ENCODE data around the gene KLF15.

The KLF15 gene

DNA sequence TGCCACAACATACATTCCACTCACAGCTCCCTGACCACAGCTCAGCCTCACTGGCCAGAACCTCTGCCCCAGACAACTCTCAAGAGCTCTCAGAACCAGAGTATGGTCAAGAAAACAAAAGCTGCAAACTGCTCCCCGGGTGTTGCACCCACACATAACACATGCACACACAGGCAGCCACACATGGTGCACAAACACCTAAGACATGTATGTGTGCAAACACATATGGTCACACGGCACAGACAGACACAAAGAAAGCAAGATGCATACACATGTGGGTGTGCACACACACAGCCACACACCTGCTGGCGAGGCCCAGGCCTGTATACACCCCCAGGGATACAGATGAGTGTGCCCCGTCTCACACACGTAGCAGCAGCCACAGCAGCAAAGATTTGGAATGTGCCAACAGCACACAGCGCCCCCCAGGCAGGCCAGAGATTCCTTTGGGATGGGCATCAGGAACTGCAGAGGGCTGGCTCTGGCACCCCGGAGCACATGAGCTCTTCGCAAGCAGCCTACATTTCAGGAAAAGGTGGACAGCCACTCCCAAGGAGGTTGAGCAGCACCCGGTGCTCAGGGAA is 6.6 kb downstream of the KLF15 start:
- no peak overlapping the region for H3K27ac Mint-ChIP-seq
- H3K4me3 Mint-ChIP-seq = no peak overlapping the region
- H3K36me3 Mint-ChIP-seq = no peaks in the 10 kb centered on the region
- H3K9me3 Mint-ChIP-seq = no peaks in the 10 kb centered on the region
- DNase-seq (ENCODE audit: low spot score in 2 of 2) (no peak), ATAC-seq (ENCODE audit: low read depth) (no peak)
- no peaks in the 10 kb centered on the region for H3K4me1 Mint-ChIP-seq
- H3K27me3 Mint-ChIP-seq = peaks cover 10% of the 10 kb centered on the region

DNA sequence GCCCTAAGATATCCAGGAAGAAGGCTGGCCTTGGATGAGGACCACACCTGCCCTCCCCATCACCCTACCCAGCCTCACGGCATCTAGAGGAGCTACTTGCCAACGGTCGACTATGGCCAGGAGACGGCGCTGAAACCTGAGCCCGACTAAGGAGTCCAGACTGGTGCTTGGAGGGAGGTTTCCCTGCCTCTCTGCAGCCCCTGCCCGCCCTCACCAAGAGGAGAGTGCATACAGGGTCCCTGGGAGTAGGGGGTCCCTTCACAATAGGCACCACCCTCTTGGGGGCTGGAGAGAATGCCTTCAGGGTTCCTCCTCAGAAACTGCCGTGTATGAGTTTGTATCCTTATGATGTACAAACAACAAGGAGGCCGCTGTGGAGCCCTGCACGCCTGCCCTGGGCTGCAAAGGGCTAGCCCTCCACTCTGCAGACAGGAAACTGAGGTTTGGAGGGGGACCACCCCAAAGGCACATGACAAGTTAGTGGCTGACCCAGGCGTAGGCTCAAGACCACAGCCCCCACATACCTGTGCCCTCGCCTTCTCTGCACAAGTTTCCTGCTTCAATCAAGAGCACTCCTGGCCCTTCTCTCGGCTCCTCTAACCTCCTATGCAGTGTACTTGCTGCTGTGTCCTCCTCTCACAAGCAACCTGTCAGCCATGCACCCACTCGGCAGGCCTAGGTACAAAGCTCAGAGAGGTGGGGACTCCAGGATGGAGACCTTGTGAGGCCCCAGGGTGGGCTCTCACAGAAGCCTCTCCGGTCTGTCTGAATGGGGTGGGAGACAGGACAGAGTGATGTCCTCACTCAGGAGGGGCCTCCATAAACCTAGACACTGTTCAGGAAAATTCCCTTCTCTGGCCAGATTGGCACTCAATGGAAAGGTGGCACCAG is 7.4 kb downstream of the KLF15 start:
- H3K4me1 Mint-ChIP-seq = no peaks in the 10 kb centered on the region
- no peak overlapping the region for H3K4me3 Mint-ChIP-seq
- H3K27ac Mint-ChIP-seq = no peak overlapping the region

DNA sequence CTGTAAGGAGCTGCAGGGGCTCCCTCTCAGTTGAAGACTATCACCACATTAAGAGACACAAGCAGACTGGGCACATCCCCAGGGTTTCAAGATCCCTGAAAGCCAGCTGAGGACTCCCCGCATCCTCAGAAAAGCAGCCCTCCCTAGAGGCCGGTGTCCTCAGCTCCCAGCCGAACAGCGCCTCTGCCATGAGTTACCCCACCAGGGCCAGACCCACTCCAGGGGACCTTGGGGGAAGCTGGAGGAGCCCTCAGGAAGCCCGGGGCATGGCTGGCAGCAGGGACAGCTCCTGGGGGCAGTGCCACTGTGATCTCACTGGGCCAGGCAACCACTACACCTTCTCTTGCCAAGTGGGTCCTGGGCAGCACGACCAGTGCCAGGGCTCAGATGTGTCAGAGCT is 8.1 kb downstream of the KLF15 start:
- ATAC-seq (ENCODE audit: low read depth) = no peak
- H3K4me3 Mint-ChIP-seq = no peak overlapping the region
- peaks cover 1% of the 10 kb centered on the region for H3K9me3 Mint-ChIP-seq
- H3K36me3 Mint-ChIP-seq = peaks cover 1% of the 10 kb centered on the region
- H3K27me3 Mint-ChIP-seq = peaks cover 11% of the 10 kb centered on the region
- no peak overlapping the region for H3K27ac Mint-ChIP-seq
- DNase-seq (ENCODE audit: low spot score in 2 of 2) = no peak
- no peaks in the 10 kb centered on the region for H3K4me1 Mint-ChIP-seq

More for the DNA sequence above, 7.4 kb downstream of the KLF15 start:
- Mint-ChIP-seq H3K36me3 (peaks cover 1% of the 10 kb centered on the region), H3K27me3 (peaks cover 11% of the 10 kb centered on the region), H3K9me3 (peaks cover 1% of the 10 kb centered on the region)
- DNase-seq (ENCODE audit: low spot score in 2 of 2) = no peak
- ATAC-seq (ENCODE audit: low read depth) = no peak

DNA sequence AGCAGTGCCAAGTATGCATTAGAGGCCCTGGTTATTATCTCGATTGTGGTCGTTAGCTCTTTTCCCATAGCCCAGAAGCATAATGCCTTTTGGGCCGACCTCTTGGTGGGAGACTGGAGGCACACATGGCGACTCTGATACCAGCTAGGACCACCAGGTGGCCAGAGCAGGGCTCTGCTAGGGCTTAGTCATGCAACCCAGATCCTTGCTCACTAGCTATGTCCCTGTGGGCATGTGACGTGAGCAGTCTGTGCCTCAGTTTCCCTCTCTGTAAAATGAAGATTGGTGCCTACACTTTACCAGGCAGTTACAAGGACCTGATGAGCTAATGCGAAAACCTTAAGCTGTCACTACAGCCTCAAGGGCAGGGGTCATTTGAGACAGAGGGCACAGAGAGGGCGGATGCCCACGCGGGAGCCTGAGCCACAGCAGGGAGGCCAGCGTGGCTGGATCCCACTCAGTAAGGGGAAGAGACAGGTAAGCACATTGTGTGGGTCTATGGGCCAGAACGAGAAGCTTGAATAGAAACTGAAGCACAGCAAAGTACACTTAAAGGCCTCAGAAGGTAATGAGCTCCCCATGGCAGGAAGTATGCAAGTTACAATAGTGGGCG is 8.8 kb downstream of the KLF15 start:
- Mint-ChIP-seq H3K36me3 (peaks cover 1% of the 10 kb centered on the region), H3K27ac (no peak overlapping the region), H3K27me3 (peaks cover 9% of the 10 kb centered on the region), H3K9me3 (peaks cover 1% of the 10 kb centered on the region), H3K4me3 (no peak overlapping the region), H3K4me1 (no peaks in the 10 kb centered on the region)
- no peak for DNase-seq (ENCODE audit: low spot score in 2 of 2)
- no peak for ATAC-seq (ENCODE audit: low read depth)

DNA sequence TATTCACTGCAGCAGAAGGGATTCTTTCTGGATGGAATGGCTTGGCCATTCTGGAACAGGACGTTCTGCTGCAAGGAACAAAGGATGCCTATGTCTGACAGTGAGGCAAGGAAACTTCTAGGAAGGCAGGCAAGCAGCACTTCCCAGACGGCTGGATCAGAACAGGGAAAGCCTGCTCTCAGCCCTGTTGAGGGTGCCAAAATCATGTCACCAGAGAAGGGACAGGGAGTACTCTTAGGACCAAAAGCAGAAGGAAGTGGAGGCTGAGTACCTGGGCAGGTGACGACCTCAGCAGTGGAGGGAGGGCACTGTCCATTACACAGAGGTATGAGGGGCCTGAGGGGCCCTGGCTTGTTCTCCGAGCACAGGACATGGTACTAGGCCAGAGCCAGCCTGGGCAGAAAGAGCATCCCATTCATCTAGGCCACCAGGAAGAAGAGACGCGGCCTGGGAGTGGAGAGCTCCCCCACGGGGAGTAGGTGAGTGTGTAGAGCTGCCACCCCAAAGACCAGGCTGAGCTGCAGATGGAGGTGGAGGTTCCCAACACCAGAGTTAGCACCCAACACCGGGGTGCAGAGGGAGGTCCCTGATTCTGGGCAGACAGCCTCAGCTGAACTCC is 9.6 kb downstream of the KLF15 start:
- H3K9me3 Mint-ChIP-seq = peaks cover 1% of the 10 kb centered on the region
- peaks cover 1% of the 10 kb centered on the region for H3K36me3 Mint-ChIP-seq
- H3K4me3 Mint-ChIP-seq = no peak overlapping the region
- DNase-seq (ENCODE audit: low spot score in 2 of 2) = no peak
- H3K27ac Mint-ChIP-seq = no peak overlapping the region
- peaks cover 9% of the 10 kb centered on the region for H3K27me3 Mint-ChIP-seq
- H3K4me1 Mint-ChIP-seq = no peaks in the 10 kb centered on the region
- ATAC-seq (ENCODE audit: low read depth) = no peak

DNA sequence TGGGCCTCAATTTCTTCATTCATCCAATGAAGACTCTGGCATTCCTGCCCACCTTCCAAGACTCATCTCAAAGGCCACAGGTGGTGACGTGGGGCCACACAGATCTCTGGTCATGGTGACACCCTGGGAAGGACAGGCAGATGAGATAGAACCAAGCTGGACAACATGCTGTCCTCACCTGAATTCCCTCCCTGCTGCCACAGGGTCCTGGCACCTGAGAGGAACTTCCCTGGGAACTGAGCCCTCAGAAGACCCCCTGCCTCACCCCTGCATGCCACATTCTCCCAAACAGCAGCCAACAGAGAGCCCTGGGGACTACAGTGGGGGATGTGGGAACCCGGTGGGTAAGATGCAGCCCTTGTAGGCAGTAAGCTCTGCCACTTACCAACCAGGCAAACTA is 10.7 kb downstream of the KLF15 start:
- peaks cover 13% of the 10 kb centered on the region for H3K27me3 Mint-ChIP-seq
- DNase-seq (ENCODE audit: low spot score in 2 of 2) (no peak), ATAC-seq (ENCODE audit: low read depth) (no peak)
- no peak overlapping the region for H3K27ac Mint-ChIP-seq
- no peak overlapping the region for H3K4me3 Mint-ChIP-seq
- peaks cover 1% of the 10 kb centered on the region for H3K9me3 Mint-ChIP-seq
- no peaks in the 10 kb centered on the region for H3K4me1 Mint-ChIP-seq
- peaks cover 1% of the 10 kb centered on the region for H3K36me3 Mint-ChIP-seq

DNA sequence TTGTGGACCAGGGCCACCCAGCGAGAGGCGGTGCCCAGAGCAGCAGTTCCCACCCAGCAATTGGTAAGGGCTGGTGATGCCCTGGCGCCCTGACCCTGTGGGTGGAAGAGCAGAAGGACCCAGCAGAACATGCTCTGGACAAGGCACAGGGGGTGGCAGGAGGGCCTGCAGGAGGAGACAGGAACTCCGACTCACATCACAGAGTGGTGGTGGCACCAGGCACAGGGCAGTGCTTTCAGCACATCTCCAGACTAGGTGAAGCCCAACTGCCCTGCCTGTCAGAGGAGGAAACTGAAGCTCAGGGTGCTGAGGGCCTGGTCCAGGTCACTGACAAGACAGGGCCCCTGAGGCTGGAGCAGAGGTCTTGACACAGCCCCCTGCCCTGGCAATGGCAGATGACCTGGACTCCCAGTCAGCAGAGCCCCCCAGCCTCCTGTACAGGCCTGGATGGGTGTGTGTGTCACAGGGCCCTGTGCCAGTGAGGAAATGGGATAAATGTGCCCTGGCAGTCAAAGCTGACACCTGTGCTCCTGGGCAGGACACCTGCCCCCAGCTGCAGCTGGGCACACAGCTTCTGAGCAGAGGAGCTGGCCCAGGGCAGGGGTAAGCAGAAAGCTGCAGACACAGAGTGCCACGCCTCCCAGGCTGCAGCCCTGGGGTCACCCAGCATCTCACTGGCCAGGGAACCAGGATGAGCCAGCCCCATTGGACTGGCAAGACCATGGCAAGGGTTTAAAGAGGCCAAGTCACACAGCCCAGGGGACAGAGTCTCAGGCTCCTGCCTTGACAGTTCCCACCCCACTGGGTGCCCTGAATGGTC is 11.4 kb downstream of the KLF15 start:
- no peaks in the 10 kb centered on the region for H3K4me1 Mint-ChIP-seq
- peaks cover 1% of the 10 kb centered on the region for H3K36me3 Mint-ChIP-seq
- no peak overlapping the region for H3K4me3 Mint-ChIP-seq
- H3K27ac Mint-ChIP-seq = no peak overlapping the region
- H3K9me3 Mint-ChIP-seq = peaks cover 1% of the 10 kb centered on the region
- DNase-seq (ENCODE audit: low spot score in 2 of 2) (no peak), ATAC-seq (ENCODE audit: low read depth) (no peak)
- peaks cover 15% of the 10 kb centered on the region for H3K27me3 Mint-ChIP-seq

DNA sequence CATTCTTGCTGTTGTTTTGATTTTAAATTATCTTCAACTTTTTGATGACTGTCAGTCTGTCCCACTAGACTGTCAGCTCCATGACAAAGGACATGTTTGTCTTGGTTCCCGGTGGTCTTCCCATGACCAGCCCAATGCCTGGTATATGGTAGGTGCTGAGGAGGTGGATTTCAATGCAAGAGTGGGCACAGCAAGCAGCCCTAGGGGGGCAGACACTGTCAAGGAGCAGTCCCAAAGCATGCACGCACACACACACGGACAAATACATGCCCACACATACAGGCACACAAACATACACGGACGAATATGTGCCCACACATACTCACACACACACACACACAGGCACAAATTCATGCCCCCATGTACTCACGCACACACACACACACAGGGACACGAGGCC is 12.0 kb downstream of the KLF15 start:
- Mint-ChIP-seq H3K4me1 (no peaks in the 10 kb centered on the region), H3K9me3 (peaks cover 1% of the 10 kb centered on the region), H3K36me3 (peaks cover 1% of the 10 kb centered on the region), H3K4me3 (no peak overlapping the region), H3K27me3 (peaks cover 15% of the 10 kb centered on the region), H3K27ac (no peak overlapping the region)
- ATAC-seq (ENCODE audit: low read depth) (no peak), DNase-seq (ENCODE audit: low spot score in 2 of 2) (no peak)

DNA sequence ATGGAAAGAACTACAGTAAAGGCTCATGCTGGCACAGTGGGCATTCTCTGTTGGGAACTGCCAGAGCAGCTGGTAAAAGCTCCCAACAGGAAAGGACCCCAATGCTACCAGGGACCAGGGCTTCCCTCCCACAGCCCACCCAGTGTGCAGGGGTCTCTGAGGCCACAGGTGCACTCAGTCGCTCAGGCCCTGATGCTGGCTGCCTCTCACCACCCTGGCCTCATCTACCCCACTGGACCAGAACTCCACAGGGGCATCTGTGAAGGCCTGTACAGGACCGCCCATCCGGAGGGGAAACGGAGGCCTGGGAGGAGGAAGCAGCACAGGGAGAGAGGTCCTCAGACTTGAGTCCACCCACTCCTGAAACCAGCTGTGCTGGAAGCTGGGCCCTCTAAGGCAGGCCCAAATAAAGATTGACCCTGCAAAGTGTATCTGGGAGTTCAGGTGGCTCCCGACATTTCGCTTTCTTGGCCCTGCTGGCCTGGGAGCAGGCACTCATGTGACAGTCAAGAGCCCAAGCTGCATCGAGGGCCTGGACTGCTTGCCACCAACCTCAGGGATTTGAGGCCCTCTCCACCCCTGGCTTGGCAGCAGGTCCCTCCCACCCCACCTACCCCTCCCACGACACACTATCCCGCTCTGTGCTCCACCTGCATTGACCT is 12.7 kb downstream of the KLF15 start:
- Mint-ChIP-seq H3K4me3 (no peak overlapping the region), H3K27ac (no peak overlapping the region), H3K36me3 (peaks cover 1% of the 10 kb centered on the region), H3K4me1 (no peaks in the 10 kb centered on the region), H3K27me3 (peaks cover 17% of the 10 kb centered on the region), H3K9me3 (peaks cover 1% of the 10 kb centered on the region)
- ATAC-seq (ENCODE audit: low read depth) = no peak
- DNase-seq (ENCODE audit: low spot score in 2 of 2) = no peak

DNA sequence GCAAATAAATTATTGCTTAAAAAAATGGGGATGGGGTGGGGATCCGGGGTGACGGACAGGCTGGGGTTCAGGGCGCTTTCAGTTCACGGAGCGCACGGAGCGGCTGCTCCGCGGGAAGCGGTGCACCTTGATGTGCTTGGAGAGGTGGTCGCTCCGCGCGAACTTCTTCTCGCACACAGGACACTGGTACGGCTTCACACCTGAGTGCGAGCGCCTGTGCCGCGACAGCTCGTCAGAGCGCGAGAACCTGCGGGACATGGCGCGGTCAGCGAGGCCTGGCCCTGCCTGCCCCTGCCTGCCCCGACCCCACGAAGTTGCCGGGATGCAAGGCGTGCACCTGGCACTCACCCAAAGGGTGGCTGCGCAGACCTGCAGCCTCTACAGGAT is 13.6 kb downstream of the KLF15 start:
- Mint-ChIP-seq H3K27ac (no peak overlapping the region), H3K27me3 (peaks cover 19% of the 10 kb centered on the region), H3K9me3 (peaks cover 1% of the 10 kb centered on the region), H3K36me3 (peaks cover 1% of the 10 kb centered on the region), H3K4me3 (no peak overlapping the region), H3K4me1 (no peaks in the 10 kb centered on the region)
- DNase-seq (ENCODE audit: low spot score in 2 of 2) = no peak
- no peak for ATAC-seq (ENCODE audit: low read depth)

DNA sequence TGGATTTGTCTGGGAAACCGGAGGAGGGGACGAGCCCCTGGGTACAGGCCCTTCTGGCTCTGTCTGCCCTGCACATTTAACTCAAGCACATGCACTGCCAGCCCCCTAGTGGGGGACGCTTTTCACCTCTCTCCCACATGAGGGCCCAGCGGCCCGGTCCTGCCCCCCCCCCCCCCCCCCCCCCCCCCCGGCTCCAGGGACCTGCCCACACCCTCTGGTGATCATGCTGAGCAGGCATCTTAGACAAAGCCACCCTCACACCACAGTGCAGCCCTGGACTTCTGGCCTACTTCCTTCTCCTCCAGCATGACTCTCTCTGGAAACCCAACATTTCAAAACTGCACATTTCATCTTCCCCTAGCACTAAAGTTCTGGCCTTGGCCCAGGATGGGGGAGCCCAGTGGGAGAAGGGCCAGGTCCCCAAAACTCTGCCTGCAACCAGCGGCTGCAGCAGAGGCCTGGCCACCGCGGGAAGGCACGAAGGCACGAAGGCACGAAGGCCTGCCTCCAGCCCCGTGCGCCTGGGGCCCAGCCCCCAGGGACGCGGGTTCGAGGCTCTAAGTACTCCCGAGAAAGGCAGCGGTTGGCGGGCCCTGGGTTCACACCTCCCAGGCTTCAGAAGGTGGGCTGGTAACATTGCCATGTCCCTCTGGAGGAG is 14.1 kb downstream of the KLF15 start:
- no peak overlapping the region for H3K4me3 Mint-ChIP-seq
- H3K27ac Mint-ChIP-seq = no peak overlapping the region
- peaks cover 19% of the 10 kb centered on the region for H3K27me3 Mint-ChIP-seq
- H3K9me3 Mint-ChIP-seq = peaks cover 1% of the 10 kb centered on the region
- no peaks in the 10 kb centered on the region for H3K4me1 Mint-ChIP-seq
- no peak for DNase-seq (ENCODE audit: low spot score in 2 of 2)
- ATAC-seq (ENCODE audit: low read depth) = no peak
- peaks cover 1% of the 10 kb centered on the region for H3K36me3 Mint-ChIP-seq

DNA sequence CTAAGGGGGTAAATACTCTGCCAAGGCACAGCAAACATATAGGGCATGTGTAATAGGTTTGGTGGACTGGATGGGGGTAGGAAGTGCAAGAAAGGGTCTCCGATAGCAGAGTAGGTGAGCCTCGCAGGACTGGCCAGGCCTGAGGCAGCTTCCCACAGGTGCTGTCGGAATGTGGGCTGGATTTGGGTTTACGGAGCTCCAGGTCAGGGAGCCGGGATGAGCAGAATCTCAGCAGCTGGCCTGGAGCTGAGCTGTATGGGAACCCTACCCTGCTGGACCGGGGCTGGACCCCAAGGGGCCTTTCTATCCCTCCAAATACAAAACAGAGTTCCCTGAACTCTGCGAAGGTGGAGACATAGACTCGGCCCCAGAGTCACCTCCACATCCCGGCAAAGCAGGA is 15.0 kb downstream of the KLF15 start:
- Mint-ChIP-seq H3K4me3 (no peak overlapping the region), H3K4me1 (no peaks in the 10 kb centered on the region), H3K9me3 (peaks cover 1% of the 10 kb centered on the region), H3K36me3 (peaks cover 1% of the 10 kb centered on the region), H3K27ac (no peak overlapping the region), H3K27me3 (peaks cover 14% of the 10 kb centered on the region)
- no peak for DNase-seq (ENCODE audit: low spot score in 2 of 2)
- no peak for ATAC-seq (ENCODE audit: low read depth)

DNA sequence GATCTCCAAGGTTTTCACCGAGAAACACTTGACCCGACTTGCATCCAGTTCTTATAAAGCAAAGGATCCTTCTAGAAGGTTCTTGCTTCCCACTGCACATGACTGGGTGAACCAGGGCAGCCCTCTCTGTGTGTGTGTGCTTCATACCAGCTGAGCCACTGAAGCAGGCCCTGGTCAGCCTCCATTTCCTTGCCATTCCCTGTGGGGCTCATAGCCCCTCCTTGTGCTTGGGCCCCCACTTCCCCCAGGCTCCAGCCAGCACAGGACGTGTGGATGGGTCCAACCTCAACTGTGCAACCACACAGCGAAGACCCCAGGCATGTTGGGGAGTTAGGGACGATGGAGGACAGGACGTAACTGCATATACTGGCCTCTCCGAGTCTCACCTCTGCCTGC is 15.5 kb downstream of the KLF15 start:
- Mint-ChIP-seq H3K27me3 (peaks cover 14% of the 10 kb centered on the region), H3K4me3 (no peak overlapping the region), H3K9me3 (peaks cover 1% of the 10 kb centered on the region), H3K27ac (no peak overlapping the region), H3K4me1 (no peaks in the 10 kb centered on the region), H3K36me3 (peaks cover 1% of the 10 kb centered on the region)
- no peak for ATAC-seq (ENCODE audit: low read depth)
- no peak for DNase-seq (ENCODE audit: low spot score in 2 of 2)

Data from memory B cell (primary cell).